8988T (cell line): ENCODE data around the gene HECA.
"Not testable (repeated sequence)": the region's sequence is repeated elsewhere in the genome, so short reads cannot be mapped to it uniquely, and the experiment has no call there.

ENCODE experiments used
- DNase-seq: peaks from one replicate; pipeline ENCODE4 v3.0.0; 2011

The HECA gene

GRCh38 chr6:139161817-139162284 lies 27.0 kb downstream of the HECA start:
- no peak for DNase-seq

- no peak for DNase-seq
Measured at GRCh38 chr6:139164001-139164400, 29.1 kb downstream of the HECA start.

GRCh38 chr6:139165324-139165723 lies 30.4 kb downstream of the HECA start:
- no peak for DNase-seq

GRCh38 chr6:139166238-139166955 lies 31.5 kb downstream of the HECA start:
- DNase-seq: no peak

GRCh38 chr6:139166956-139167313 lies 32.1 kb downstream of the HECA start:
- DNase-seq: no peak

GRCh38 chr6:139172151-139172550 lies 37.3 kb downstream of the HECA start:
- no peak for DNase-seq

- DNase-seq: no peak
Measured at GRCh38 chr6:139172567-139172966, 37.7 kb downstream of the HECA start.

- no peak for DNase-seq
Measured at GRCh38 chr6:139173172-139173571, 38.3 kb downstream of the HECA start.

- no peak for DNase-seq
Measured at GRCh38 chr6:139173822-139174221, 38.9 kb downstream of the HECA start.

- no peak for DNase-seq
Measured at GRCh38 chr6:139174961-139175360, 40.1 kb downstream of the HECA start.

GRCh38 chr6:139175389-139175948 lies 40.6 kb downstream of the HECA start:
- no peak for DNase-seq

GRCh38 chr6:139181236-139181635 lies 46.4 kb downstream of the HECA start:
- no peak for DNase-seq

GRCh38 chr6:139184047-139184446 lies 49.2 kb downstream of the HECA start:
- DNase-seq: no peak

- no peak for DNase-seq
Measured at GRCh38 chr6:139184459-139184858, 49.6 kb downstream of the HECA start.

GRCh38 chr6:139186242-139186641 lies 51.4 kb downstream of the HECA start:
- no peak for DNase-seq

- no peak for DNase-seq
Measured at GRCh38 chr6:139186692-139187091, 51.8 kb downstream of the HECA start.

- no peak for DNase-seq
Measured at GRCh38 chr6:139187489-139187888, 52.6 kb downstream of the HECA start.

GRCh38 chr6:139189665-139190064 lies 54.8 kb downstream of the HECA start:
- DNase-seq: no peak

GRCh38 chr6:139194740-139195139 lies 59.9 kb downstream of the HECA start:
- DNase-seq: no peak

GRCh38 chr6:139198529-139199288 lies 63.8 kb downstream of the HECA start:
- DNase-seq: no peak

GRCh38 chr6:139201378-139201777 lies 66.5 kb downstream of the HECA start:
- no peak for DNase-seq

GRCh38 chr6:139204978-139205377 lies 70.1 kb downstream of the HECA start:
- DNase-seq: no peak

GRCh38 chr6:139205843-139206242 lies 71.0 kb downstream of the HECA start:
- DNase-seq: no peak

- not testable (repeated sequence) for DNase-seq
Measured at GRCh38 chr6:139210766-139211165, 75.9 kb downstream of the HECA start.
